HG03571 (cell line): Measurements from ENCODE around the gene CLEC6A.
"Not testable (repeated sequence)": the region's sequence is repeated elsewhere in the genome, so short reads cannot be mapped to it uniquely, and the experiment has no call there.

Experiments used
- ATAC-seq: cut with Tn5 transposase; IDR thresholded peaks from one replicate; pipeline ENCODE4 v1.9.1; 2021; ENCODE audit not compliant: unreplicated experiment

Gene CLEC6A

DNA sequence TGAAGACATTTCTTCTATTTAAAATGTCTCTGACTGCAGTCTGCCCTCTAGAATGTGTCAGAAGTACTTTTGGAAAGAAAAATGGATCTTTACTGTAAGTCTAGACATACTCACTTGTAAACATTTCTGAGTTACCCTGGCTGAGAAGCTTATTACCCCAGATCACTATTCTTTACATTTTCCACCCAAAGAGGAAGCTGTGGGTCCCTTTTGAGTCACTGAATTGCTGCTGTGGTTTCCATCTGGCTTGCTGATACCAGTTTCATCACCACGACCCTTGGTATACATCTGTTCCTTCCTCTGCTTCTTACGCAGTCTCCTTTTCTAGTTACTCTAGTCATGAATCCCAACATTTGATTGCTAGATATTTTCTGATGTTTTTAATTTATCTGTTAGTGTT lies 37.3 kb downstream of the CLEC6A start:
- peak; percentile 97 for ATAC-seq

DNA sequence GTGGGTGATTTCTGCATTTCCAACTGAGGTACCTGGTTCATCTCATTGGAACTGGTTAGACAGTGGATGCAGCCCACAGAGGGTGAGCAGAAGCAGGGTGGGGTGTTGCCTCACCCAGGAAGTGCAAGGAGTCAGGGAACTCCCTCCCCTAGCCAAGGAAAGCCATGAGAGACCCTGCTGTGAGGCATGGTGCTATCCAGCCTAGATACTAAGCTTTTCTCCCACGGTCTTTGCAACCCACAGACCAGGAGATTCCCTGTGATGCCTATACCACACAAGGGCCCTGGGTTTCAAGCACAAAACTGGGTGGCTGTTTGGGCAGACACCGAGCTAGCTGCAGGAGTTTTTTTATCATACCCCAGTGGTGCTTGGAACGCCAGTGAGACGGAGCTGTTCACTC lies 39.9 kb downstream of the CLEC6A start:
- ATAC-seq, result not testable (repeated sequence)

DNA sequence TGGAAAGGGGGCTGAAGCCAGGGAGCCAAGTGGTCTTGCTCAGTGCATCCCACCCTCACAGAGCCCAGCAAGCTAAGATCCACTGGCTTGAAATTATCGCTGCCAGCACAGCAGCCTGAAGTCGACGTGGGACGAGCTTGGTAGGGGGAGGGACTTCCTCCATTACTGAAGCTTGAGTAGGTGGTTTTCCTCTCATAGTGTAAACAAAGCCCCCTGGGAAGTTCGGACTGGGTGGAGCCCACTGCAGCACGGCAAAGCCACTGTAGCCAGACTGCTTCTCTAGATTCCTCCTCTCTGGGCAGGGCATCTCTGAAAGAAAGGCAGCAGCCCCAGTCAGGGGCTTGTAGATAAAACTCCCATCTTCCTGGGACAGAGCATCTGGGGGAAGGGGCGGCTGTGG lies 40.3 kb downstream of the CLEC6A start:
- ATAC-seq, result not testable (repeated sequence)

DNA sequence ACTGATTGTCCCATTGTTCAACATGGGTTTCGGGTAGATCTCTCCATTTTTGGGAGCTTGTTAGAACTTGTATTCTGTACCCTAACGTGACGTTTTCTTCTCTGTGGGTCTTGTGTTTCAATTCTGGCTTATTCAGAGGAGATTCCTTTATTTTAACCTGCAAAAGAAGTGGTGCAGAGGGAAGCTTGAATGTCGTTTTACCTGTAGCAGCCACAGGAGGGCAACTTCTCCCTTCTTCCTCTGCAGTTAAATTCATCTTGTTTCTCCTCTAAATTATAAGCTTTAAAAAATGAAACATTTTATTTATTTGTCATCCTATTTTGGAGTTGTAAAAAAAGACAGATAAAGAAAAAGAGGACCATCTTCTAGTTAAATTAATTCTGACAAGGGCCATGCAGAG lies 43.9 kb downstream of the CLEC6A start:
- no peak for ATAC-seq

DNA sequence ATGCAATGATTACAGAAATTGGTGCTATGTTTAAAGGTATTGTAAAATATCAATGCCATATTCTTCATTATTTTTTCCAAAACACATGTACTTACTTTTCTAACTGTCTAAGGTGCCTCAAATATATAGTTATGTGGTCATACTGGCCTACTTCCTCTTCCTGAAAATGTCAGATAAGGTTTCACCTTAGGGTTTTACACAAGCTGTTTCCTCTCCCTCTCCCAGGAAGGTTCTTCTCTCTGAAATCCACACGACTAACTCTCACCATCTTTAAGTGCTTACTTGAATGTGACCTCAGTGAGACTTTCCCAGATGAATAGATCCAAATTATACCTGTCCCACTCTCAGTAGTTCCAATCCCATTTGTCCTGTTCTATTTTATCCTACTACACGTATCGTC lies 46.0 kb downstream of the CLEC6A start:
- no peak for ATAC-seq

DNA sequence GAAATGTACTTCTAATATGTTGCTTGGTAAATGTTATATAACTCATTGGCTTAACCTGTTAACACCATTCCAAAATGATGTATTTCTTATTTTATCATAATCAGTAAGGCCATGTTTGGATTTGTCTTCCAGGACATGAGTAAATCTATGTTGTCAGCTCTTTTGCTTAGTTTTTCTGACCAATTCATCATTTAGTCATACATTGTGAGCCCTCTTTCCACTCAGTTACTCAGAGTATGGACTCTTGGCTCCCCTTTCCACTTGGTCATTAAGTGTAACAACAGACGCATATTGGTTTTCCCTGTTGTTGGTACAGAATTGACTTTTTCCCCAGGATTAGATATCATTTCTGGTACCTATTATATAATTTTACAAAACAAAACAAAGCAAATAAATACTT lies 48.6 kb downstream of the CLEC6A start:
- ATAC-seq, result no peak

DNA sequence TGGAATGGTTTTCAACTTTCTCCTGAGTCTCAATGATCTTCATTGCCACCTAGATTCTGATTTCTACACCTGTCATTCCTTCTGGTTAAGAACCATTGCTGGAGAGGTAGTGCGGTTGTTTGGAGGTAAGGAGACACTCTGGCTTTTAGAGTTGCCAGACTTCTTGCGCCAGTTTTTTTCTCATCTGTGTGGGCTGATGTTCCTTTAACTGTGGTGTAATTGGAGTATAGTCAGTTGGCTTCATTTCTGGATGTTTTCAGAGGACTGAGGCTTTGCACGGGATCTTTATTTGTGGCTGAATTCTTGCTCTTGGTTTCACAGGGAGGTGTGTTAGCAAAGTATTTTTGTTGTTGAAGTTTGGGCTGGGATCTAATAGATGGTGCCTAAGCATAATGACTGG lies 51.8 kb downstream of the CLEC6A start:
- no peak for ATAC-seq

DNA sequence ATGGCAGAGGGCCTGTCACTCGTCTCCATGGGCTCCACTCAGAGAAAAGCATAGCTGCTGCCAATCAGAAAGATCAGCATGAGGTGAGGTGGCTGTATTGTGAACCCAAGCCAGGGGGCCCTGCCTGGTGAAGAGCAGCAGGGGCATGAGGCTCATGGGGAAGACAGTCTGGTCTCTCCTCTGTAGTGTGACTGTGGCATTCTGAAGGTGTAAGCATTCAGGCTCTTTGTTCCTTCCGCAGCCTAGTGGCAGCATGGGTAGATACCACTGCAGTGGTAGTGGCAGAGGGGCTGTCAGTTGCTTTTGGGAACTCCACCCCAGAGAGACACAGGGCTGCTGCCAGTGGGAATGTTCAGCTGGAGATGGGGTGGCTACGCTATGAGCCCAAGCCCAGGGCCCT lies 52.5 kb downstream of the CLEC6A start:
- no peak for ATAC-seq

DNA sequence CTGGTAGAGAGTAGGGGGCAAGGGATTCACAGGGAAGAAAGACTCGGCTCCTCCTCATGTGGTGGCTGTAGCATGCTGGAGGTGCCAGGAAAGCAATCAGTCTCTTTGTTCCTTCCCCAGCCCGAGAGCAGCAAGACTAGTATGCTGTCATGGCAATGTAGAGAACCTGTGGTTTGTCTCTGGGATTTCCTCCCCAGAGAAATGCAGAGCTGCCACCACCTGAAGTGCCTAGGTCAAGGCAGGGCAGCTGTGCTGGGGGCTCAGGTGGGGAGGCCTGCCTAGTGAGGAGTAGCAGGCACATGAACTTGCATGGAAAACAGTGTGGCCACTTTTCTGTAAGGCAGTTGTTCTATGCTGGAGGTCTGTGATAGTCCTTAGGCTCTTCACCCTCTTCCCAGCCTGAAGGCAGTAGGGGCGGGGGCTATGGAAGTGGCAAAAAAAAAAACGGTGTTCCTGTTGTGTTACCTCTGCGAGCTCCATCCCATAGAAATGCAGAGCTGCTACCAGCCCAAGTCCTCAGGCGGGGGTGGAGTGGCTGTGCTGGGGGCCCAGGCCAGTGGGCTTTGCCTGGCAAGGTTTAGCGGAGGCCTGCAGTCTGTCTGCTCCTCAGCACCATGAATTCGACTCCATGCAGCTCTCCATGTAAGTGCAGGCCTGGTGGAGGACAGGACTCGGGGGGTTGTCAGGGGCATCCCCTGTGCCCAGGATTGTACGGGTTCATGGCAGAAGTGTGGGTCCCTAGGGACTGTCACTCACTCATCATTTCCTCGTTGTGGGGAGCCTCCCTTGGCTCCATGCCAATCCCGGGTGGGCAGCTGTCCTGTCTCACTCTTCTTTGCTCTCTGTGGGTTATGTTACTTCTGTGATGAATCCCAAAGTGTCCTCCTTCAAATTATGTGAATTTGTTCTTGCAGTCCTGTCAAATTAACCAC lies 53.4 kb downstream of the CLEC6A start:
- ATAC-seq, result no peak

DNA sequence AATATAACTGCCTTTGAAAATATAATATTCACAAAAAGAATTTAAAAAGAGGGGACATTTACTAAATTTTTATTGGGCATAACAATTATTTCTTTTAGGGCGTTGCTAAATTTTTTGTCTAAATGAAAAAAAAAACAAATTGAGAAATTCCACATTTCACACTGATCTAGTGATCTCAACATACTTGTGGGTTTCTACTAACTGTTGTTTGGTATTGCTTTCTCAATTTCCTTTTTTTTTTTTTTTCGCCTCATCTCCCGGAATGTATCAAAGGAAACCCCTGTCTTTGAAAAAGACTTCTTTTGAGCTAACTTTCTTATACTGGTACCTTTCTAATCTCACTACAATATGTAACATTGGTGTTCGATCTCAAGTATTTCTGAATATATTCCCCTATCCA lies 57.5 kb downstream of the CLEC6A start, which contains the start of gene CLEC4D:
Gene CLEC4D (plus strand): TSS at position 248 of the 400 bp plus-strand sequence. CDS start 230 bp downstream, outside the sequence.
- ATAC-seq, result no peak

DNA sequence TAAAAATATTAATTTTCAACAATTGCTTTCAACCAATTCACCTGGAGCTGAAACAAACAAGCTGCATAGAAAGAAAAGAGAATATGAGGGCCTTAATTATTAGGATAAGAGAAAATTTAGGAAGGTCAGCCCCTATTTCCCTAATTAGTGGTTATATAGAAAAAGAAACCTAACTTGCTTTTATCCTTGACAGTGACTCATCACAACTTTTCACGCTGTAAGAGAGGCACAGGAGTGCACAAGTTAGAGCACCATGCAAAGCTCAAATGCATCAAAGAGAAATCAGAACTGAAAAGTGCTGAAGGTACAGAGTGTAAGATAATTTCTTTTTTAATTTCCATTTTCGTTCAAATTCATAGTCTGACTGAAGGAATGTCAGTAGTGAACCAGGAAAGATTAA lies 62.2 kb downstream of the CLEC6A start:
- ATAC-seq, result no peak

DNA sequence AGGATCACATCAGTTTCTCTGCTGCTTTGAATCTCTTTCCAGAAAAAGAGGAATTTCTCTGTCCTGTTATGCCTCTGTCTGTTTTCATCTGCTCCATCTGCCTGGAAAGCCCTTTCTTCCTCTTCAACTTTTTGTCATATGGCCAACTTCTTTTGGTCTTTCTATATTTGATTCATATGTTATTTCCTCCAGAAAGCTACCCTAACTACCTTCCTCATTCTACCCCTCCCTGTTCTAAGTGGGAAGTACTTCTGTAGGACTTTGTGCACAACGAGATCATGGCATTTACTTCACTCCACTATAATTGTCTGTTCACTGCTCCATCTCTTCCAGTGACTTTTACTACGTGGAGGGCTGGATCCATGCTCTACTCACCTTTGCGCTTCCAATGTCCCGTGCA lies 63.4 kb downstream of the CLEC6A start:
- ATAC-seq, result no peak

DNA sequence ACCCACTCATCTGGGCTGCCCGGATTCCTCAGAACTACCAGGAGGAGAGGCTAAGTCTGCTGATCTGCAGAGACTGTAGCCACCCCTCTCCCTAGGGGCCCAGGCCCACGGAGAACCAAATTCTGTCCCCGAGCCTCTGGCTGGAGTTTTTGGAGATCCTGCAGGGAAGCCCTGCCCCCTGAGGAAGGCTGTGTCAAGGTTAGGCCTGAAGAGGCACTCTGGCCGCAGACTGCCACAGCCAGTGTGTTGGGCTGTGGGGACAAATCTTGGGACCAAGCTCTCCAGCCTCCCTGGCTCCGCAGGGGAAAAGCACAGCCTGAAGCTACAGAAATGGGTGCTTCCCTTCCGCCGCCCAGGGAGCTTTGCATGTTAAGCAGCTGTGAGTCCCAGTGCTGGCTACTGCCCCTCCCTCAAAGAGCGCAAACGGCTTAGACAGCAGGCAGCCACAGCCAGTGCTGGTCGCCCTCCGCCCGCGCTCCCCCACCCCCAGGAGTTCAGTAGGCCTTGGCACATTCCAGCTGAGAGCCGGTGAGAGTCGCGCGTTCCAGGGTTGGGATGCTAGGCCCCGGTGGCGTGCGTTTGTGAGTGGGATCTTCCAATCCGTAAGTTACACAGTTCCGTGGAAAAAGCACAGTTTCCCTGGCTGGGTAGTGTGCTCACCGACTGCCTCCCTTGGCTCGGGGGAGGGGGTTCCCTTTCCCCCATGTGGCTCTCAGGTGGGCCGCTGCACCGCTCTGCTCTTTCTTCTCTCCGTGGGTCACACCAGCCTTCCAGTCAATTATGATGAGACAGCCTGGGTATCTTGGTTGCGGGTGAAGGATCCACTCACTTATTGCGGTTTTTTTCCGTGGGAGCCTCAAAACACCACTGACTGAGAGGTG lies 71.7 kb downstream of the CLEC6A start:
- ATAC-seq, result no peak
